ENCODE results near the gene FOXD4L6.
"Not testable (repeated sequence)": the region's sequence is repeated elsewhere in the genome, so short reads cannot be mapped to it uniquely, and the experiment has no call there.

- TF ChIP-seq CTCF (IDR thresholded peaks at IDR 0.05; ENCODE audit: insufficient read depth, low read depth, low read length); EZH2 (IDR thresholded peaks at IDR 0.05; ENCODE audit: insufficient read depth, low read length): not testable (repeated sequence)
Measured at GRCh38 chr9:41104542-41104941, 23.9 kb downstream of the FOXD4L6 start.

Data from astrocyte (in vitro differentiated cells and primary cell).